Liver (tissue), 9 donors: ENCODE measurements around the gene SLC44A1. TPM values are rescaled to one million over a fixed set of nuclear protein-coding genes. Genes with fewer than 3 reads are reported as not detected.

Source experiments
- DNase-seq: peaks from one replicate; pipeline ENCODE4 v3.0.0-alpha.2; 2017; ENCODE audit warnings: low spot score
- H3K27ac ChIP-seq, 2 donors: one replicate each; pipeline ENCODE4 v1.7.0; 2013; ENCODE audit warnings: inconsistent platforms in 2 of 2, low read length in 2 of 2, control low read depth in 1 of 2, low read depth in 1 of 2, mild to moderate bottlenecking in 1 of 2
- H3K27me3 ChIP-seq, 4 donors: one replicate each; pipeline versions ENCODE4 v1.6.1 to v1.7.0; 2013; ENCODE audit warnings: low read length in 3 of 4, inconsistent platforms in 1 of 4, mild to moderate bottlenecking in 1 of 4, moderate library complexity in 1 of 4; ENCODE audit not compliant: control insufficient read depth in 4 of 4, insufficient read depth in 4 of 4
- H3K36me3 ChIP-seq, 4 donors: one replicate each; pipeline versions ENCODE4 v1.6.1 to v1.7.0; 2013; ENCODE audit warnings: low read length in 3 of 4, mild to moderate bottlenecking in 3 of 4, low read depth in 1 of 4, moderate library complexity in 1 of 4; ENCODE audit not compliant: control insufficient read depth in 4 of 4, insufficient read depth in 3 of 4
- H3K4me1 ChIP-seq, 4 donors: one replicate each; pipeline versions ENCODE4 v1.6.1 to v1.7.0; 2013; ENCODE audit warnings: low read length in 3 of 4, mild to moderate bottlenecking in 3 of 4, moderate library complexity in 1 of 4; ENCODE audit not compliant: control insufficient read depth in 4 of 4, insufficient read depth in 4 of 4
- H3K4me3 ChIP-seq, 3 donors: one replicate each; pipeline versions ENCODE4 v1.6.1 to v1.7.0; 2013; ENCODE audit warnings: low read length in 3 of 3, control low read depth in 1 of 3, low read depth in 1 of 3, mild to moderate bottlenecking in 1 of 3
- H3K9ac ChIP-seq, 2 donors: one replicate each; pipeline ENCODE4 v1.7.0; 2013; ENCODE audit warnings: low read length in 2 of 2, mild to moderate bottlenecking in 2 of 2, moderate library complexity in 2 of 2, control low read depth in 1 of 2, low read depth in 1 of 2
- H3K9me3 ChIP-seq, 4 donors: one replicate each; pipeline versions ENCODE4 v1.6.1 to v1.7.0; 2013; ENCODE audit warnings: low read length in 3 of 4; ENCODE audit not compliant: control insufficient read depth in 4 of 4
- EGR1 ChIP-seq, 2 donors: IDR thresholded peaks; 2 replicates each; pipeline ENCODE4 v1.6.1; 2016 to 2018; ENCODE audit warnings: antibody characterized with exemption in 2 of 2, low read depth in 2 of 2
- FOXA1 ChIP-seq: IDR thresholded peaks from 2 replicates; pipeline ENCODE4 v1.6.1; 2016; ENCODE audit warnings: antibody characterized with exemption
- HNF4A ChIP-seq, 2 donors: conservative IDR thresholded peaks; 2 replicates each; pipeline ENCODE4 v1.6.1; 2016; ENCODE audit warnings: antibody characterized with exemption in 2 of 2, mild to moderate bottlenecking in 2 of 2
- HNF4G ChIP-seq: IDR thresholded peaks from 2 replicates; pipeline ENCODE4 v1.6.1; 2016; ENCODE audit warnings: antibody characterized with exemption
- JUND ChIP-seq, 2 donors: IDR thresholded peaks; 2 replicates each; pipeline ENCODE4 v1.6.1; 2016; ENCODE audit warnings: antibody characterized with exemption in 2 of 2
- RAD21 ChIP-seq, 2 donors: IDR thresholded peaks; 2 replicates each; pipeline ENCODE4 v1.6.1; 2016; ENCODE audit warnings: antibody characterized with exemption in 2 of 2, mild to moderate bottlenecking in 2 of 2
- RXRA ChIP-seq, 2 donors: IDR thresholded peaks; 2 replicates each; pipeline ENCODE4 v1.6.1; 2017 to 2018; ENCODE audit warnings: antibody characterized with exemption in 2 of 2, mild to moderate bottlenecking in 1 of 2
- SP1 ChIP-seq: IDR thresholded peaks from 2 replicates; pipeline ENCODE4 v1.6.1; 2018; ENCODE audit warnings: antibody characterized with exemption, mild to moderate bottlenecking
- YY1 ChIP-seq: IDR thresholded peaks from 2 replicates; pipeline ENCODE4 v1.6.1; 2016; ENCODE audit warnings: antibody characterized with exemption, mild to moderate bottlenecking
- WGBS: extraction: QIAGEN DNeasy Blood & Tissue Kit; methylation state at CpG from one replicate; pipeline ENCODE4 v1.1.7; 2013; 5-methylcytosine and 5-hydroxymethylcytosine counted together
- polyA plus RNA-seq, 2 donors: library from polyadenylated mRNA; stranded (reverse) in 1 of 2; unstranded in 1 of 2; fragments of 200-250 nt in 1 of 2; fragments of >200 nt in 1 of 2; fragmentation: Nextera tagmentation in 1 of 2; extraction: Ambion mirVana in 1 of 2; gene quantifications; one replicate each; pipeline versions ENCODE4 v1.2.1 to v1.2.3, GENCODE V29; 2013 to 2015
- total RNA-seq, 2 donors: library from RNA; depleted of rRNA; stranded (reverse); fragments of >200 nt; gene quantifications; one replicate each; pipeline ENCODE4 v1.2.3, GENCODE V29; 2014
- TF ChIP-seq, protein P1 (sequence below): IDR thresholded peaks from 2 replicates; pipeline ENCODE4 v1.6.1; 2016; ENCODE audit warnings: antibody characterized with exemption, mild to moderate bottlenecking
- TF ChIP-seq, protein P2 (sequence below): IDR thresholded peaks from 2 replicates; pipeline ENCODE4 v1.6.1; 2016; ENCODE audit warnings: antibody characterized with exemption
- TF ChIP-seq, protein P3 (sequence below): IDR thresholded peaks from 2 replicates; pipeline ENCODE4 v1.6.1; 2016; ENCODE audit warnings: antibody characterized with exemption
- TF ChIP-seq, protein P4 (sequence below): IDR thresholded peaks from 2 replicates; pipeline ENCODE4 v1.6.1; 2016; ENCODE audit warnings: antibody characterized with exemption
- donor health status: healthy.
- donor health status: healthy.
- donor health status: healthy.
- donor health status: healthy.
- donor health status: healthy.

Gene SLC44A1
- total and polyA plus RNA-seq, 4 donors: 18.1 to 73.1 (median 53.1) TPM

DNA sequence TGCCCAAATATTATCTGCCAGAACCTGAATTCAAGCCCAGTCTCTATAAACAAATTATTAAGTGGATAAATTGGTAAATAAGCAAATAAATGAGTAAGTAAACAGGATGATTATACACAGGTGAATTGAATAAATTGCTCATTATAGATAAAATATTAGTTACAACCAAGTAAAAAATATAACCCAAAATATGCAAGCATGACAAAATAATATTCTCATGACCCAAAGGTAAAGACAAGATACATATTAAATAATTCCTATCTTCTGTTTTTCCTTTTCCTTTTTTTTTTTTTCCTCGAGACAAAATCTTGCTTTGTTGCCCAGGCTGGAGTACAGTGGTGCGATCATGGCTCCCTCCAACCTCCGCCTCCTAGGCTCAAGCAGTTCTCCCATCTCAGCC is 182.2 kb downstream of the SLC44A1 start:
- Histone ChIP-seq H3K4me3 (no peak overlapping the region), H3K27ac (no peak overlapping the region), H3K9ac (no peak overlapping the region), H3K27me3 (no peaks in the 10 kb centered on the region), H3K9me3 (no peaks in the 10 kb centered on the region), H3K36me3 (no peaks in the 10 kb centered on the region), H3K4me1 (peaks cover 2 to 14% (median 7%) of the 10 kb centered on the region in 4 donors)
- 96% methylated on average over 3 of the region's 3 CpGs for WGBS
- TF ChIP-seq HNF4A (conservative IDR thresholded peaks at IDR 0.05) (no peak), FOXA1 (no peak), YY1 (no peak), RXRA (IDR thresholded peaks at IDR 0.05) (no peak)
- DNase-seq: no peak

DNA sequence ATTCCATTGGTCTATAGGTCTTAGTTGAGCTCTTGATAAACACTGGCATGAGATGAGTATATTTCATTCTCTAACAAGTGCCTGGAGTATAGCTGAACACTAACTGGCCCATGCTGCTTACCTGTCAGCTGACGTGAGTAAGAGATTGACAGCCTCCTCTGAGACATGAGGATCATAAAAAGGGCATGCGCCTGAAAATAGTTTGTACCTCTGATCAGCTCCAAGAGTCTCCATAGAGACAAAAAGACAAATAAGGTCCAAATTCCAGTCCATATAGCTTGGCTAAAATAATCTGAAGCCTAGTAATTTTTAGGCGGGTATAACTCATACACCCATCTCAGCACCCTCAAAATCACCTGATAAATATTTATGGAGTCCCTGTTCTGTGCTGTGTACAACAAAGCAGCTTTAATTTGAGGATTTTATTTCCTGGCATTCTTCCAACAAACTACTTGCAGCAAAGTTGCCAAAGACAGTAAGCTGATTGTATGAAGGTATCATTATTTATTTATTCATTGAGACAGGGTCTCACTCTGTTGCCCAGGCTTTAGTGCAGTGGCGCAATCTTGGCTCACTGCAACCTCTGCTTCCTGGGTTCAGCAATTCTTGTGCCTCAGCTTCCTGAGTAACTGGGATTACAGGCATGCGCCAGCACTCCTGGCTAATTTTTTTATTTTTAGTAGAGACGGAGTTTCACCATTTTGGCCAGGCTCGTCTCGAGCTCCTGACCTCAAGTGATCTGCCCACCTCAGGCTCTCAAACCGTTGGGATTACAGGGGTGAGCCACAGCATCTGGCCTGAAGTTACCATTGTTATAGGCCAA is 187.2 kb downstream of the SLC44A1 start:
- no peak overlapping the region for H3K4me3 ChIP-seq
- H3K4me1 ChIP-seq: peaks cover 4 to 26% (median 23%) of the 10 kb centered on the region in 4 donors
- no peak overlapping the region for H3K9ac ChIP-seq
- 66% methylated on average over 9 of the region's 9 CpGs for WGBS
- no peak overlapping the region for H3K27ac ChIP-seq
- no peaks in the 10 kb centered on the region for H3K27me3 ChIP-seq
- no peak for DNase-seq
- TF ChIP-seq HNF4A (conservative IDR thresholded peaks at IDR 0.05): peak in 1 of 2 donors; percentile 62
- TF ChIP-seq, protein P1, sequence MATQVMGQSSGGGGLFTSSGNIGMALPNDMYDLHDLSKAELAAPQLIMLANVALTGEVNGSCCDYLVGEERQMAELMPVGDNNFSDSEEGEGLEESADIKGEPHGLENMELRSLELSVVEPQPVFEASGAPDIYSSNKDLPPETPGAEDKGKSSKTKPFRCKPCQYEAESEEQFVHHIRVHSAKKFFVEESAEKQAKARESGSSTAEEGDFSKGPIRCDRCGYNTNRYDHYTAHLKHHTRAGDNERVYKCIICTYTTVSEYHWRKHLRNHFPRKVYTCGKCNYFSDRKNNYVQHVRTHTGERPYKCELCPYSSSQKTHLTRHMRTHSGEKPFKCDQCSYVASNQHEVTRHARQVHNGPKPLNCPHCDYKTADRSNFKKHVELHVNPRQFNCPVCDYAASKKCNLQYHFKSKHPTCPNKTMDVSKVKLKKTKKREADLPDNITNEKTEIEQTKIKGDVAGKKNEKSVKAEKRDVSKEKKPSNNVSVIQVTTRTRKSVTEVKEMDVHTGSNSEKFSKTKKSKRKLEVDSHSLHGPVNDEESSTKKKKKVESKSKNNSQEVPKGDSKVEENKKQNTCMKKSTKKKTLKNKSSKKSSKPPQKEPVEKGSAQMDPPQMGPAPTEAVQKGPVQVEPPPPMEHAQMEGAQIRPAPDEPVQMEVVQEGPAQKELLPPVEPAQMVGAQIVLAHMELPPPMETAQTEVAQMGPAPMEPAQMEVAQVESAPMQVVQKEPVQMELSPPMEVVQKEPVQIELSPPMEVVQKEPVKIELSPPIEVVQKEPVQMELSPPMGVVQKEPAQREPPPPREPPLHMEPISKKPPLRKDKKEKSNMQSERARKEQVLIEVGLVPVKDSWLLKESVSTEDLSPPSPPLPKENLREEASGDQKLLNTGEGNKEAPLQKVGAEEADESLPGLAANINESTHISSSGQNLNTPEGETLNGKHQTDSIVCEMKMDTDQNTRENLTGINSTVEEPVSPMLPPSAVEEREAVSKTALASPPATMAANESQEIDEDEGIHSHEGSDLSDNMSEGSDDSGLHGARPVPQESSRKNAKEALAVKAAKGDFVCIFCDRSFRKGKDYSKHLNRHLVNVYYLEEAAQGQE: no peak
- peak in 1 of 2 donors; percentile 11 for TF ChIP-seq RXRA (IDR thresholded peaks at IDR 0.05)
- H3K9me3 ChIP-seq: no peaks in the 10 kb centered on the region
- no peaks in the 10 kb centered on the region for H3K36me3 ChIP-seq

DNA sequence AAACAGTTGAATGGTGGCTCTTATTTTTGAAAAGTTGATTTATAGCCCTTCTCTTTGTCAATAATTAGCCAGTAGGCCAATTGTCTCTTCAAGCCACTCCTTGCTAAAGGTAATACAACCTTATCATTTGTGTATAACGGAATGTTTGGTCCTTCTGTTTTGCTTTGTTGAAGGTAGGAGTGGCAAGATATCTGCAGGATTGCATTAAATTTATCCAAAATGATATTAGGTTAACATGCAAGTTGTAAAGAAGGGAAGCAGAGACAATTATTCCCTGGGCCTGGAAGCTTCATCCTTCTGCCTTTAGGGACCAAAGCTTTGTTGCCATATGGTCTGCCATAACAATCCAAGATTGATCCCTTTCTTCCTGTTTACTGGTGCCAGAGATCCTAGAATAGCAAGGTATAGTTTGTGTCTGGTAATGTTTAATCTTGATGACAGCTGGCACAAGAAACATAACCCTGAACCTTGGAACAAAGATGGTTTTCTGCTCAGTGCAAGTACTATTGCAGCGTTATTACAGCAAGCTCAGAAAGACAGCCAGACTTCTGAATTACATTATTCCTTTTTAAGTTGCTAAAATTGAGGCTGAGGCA is 187.9 kb downstream of the SLC44A1 start:
- no peak overlapping the region for H3K9ac ChIP-seq
- H3K4me1 ChIP-seq: peaks cover 4 to 28% (median 23%) of the 10 kb centered on the region in 4 donors
- DNase-seq: no peak
- TF ChIP-seq YY1: peak; percentile 78
- TF ChIP-seq EGR1 (IDR thresholded peaks at IDR 0.05; ENCODE audit: low read depth in 2 of 2): no peak
- TF ChIP-seq, protein P2, sequence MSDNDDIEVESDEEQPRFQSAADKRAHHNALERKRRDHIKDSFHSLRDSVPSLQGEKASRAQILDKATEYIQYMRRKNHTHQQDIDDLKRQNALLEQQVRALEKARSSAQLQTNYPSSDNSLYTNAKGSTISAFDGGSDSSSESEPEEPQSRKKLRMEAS: no peak
- TF ChIP-seq, protein P3, sequence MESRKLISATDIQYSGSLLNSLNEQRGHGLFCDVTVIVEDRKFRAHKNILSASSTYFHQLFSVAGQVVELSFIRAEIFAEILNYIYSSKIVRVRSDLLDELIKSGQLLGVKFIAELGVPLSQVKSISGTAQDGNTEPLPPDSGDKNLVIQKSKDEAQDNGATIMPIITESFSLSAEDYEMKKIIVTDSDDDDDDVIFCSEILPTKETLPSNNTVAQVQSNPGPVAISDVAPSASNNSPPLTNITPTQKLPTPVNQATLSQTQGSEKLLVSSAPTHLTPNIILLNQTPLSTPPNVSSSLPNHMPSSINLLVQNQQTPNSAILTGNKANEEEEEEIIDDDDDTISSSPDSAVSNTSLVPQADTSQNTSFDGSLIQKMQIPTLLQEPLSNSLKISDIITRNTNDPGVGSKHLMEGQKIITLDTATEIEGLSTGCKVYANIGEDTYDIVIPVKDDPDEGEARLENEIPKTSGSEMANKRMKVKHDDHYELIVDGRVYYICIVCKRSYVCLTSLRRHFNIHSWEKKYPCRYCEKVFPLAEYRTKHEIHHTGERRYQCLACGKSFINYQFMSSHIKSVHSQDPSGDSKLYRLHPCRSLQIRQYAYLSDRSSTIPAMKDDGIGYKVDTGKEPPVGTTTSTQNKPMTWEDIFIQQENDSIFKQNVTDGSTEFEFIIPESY: no peak
- TF ChIP-seq RAD21 (IDR thresholded peaks at IDR 0.05): peak in 1 of 2 donors; percentile 15
- peak; percentile 54 for TF ChIP-seq HNF4G
- TF ChIP-seq SP1: peak; percentile 79
- TF ChIP-seq HNF4A (conservative IDR thresholded peaks at IDR 0.05): peak; percentile 89 to 90
- TF ChIP-seq, protein P1: peak; percentile 33
- TF ChIP-seq, protein P4, sequence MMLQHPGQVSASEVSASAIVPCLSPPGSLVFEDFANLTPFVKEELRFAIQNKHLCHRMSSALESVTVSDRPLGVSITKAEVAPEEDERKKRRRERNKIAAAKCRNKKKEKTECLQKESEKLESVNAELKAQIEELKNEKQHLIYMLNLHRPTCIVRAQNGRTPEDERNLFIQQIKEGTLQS: no peak
- TF ChIP-seq JUND (IDR thresholded peaks at IDR 0.05): peak; percentile 30 to 59
- TF ChIP-seq RXRA (IDR thresholded peaks at IDR 0.05): peak; percentile 45 to 68
- H3K9me3 ChIP-seq: no peaks in the 10 kb centered on the region
- H3K4me3 ChIP-seq: no peak overlapping the region
- no peaks in the 10 kb centered on the region for H3K27me3 ChIP-seq
- H3K27ac ChIP-seq: no peak overlapping the region
- H3K36me3 ChIP-seq: no peaks in the 10 kb centered on the region
- 36% methylated on average over 2 of the region's 2 CpGs for WGBS
